GM23338 (cell line): Measurements from ENCODE around the gene CD7. TPM values are rescaled to one million over a fixed set of nuclear protein-coding genes. Genes with fewer than 3 reads are reported as not detected.

Experiments
- ATAC-seq: fragments of 200-7000 bp; cut with Tn5 transposase; 3 replicates; pipeline ENCODE4 v1.9.1; 2020
- DNase-seq: peaks from one replicate; pipeline ENCODE4 v3.0.0-alpha.2; 2015; ENCODE audit warnings: low spot score
- H2AFZ ChIP-seq: fragments of 200-600 bp; sonication (generic); 2 replicates; pipeline ENCODE4 v1.8.0; 2016; ENCODE audit warnings: antibody characterized with exemption, mild to moderate bottlenecking, moderate library complexity
- H3F3A ChIP-seq: fragments of 200-600 bp; sonication (generic); replicated peaks from 2 replicates; pipeline ENCODE4 v1.8.0; 2017; ENCODE audit warnings: antibody characterized with exemption, mixed run types, low read depth
- H3K27ac ChIP-seq: fragments of 200-600 bp; sonication (generic); 2 replicates; pipeline ENCODE4 v1.6.1; 2016; ENCODE audit warnings: low read depth
- H3K27me3 ChIP-seq: fragments of 200-600 bp; sonication (generic); 2 replicates; pipeline ENCODE4 v1.8.0; 2016; ENCODE audit warnings: mild to moderate bottlenecking, mixed run types, moderate library complexity; ENCODE audit not compliant: insufficient read depth
- H3K36me3 ChIP-seq: fragments of 200-600 bp; sonication (generic); 2 replicates; pipeline ENCODE4 v1.8.0; 2016; ENCODE audit warnings: mild to moderate bottlenecking; ENCODE audit not compliant: insufficient read depth
- H3K4me1 ChIP-seq: fragments of 200-600 bp; sonication (generic); 2 replicates; pipeline ENCODE4 v1.8.0; 2016; ENCODE audit warnings: mild to moderate bottlenecking, moderate library complexity; ENCODE audit not compliant: insufficient read depth
- H3K4me2 ChIP-seq: fragments of 200-600 bp; sonication (generic); 2 replicates; pipeline ENCODE4 v1.7.1; 2017; ENCODE audit warnings: mixed run types
- H3K4me3 ChIP-seq: fragments of 200-600 bp; sonication (generic); 2 replicates; pipeline ENCODE4 v1.6.1; 2016; ENCODE audit warnings: mixed run types
- H3K79me2 ChIP-seq: fragments of 200-600 bp; sonication (generic); replicated peaks from 2 replicates; pipeline ENCODE4 v1.8.0; 2017; ENCODE audit warnings: mild to moderate bottlenecking; ENCODE audit not compliant: insufficient read depth
- H3K9me2 ChIP-seq: fragments of 200-600 bp; sonication (generic); 2 replicates; pipeline ENCODE4 v1.8.0; 2017; ENCODE audit not compliant: insufficient read depth
- H4K20me1 ChIP-seq: fragments of 200-600 bp; sonication (generic); replicated peaks from 2 replicates; pipeline ENCODE4 v1.8.0; 2017; ENCODE audit warnings: mild to moderate bottlenecking; ENCODE audit not compliant: insufficient read depth
- H3K27ac Mint-ChIP-seq: 2 replicates; pipeline ENCODE4 v1.8.0; 2020; ENCODE audit warnings: inconsistent platforms, mild to moderate bottlenecking, moderate library complexity, mixed read lengths
- H3K27me3 Mint-ChIP-seq: 3 replicates; pipeline ENCODE4 v1.8.0; 2022; ENCODE audit warnings: low read depth, mild to moderate bottlenecking, moderate library complexity, mixed read lengths, inconsistent platforms; ENCODE audit not compliant: insufficient read depth, poor library complexity
- H3K36me3 Mint-ChIP-seq: 3 replicates; pipeline ENCODE4 v1.8.0; 2021; ENCODE audit warnings: low read depth, mild to moderate bottlenecking, inconsistent platforms, moderate library complexity, mixed read lengths
- H3K4me1 Mint-ChIP-seq: 3 replicates; pipeline ENCODE4 v1.8.0; 2020; ENCODE audit warnings: mild to moderate bottlenecking, inconsistent platforms, mixed read lengths
- H3K4me3 Mint-ChIP-seq: 3 replicates; pipeline ENCODE4 v1.8.0; 2021; ENCODE audit warnings: moderate library complexity, mild to moderate bottlenecking, inconsistent platforms, mixed read lengths
- H3K9me3 Mint-ChIP-seq: 3 replicates; pipeline ENCODE4 v1.8.0; 2020; ENCODE audit warnings: moderate library complexity, mild to moderate bottlenecking, inconsistent platforms, mixed read lengths
- CREB1 ChIP-seq: fragments of 250-450 bp; sonication (Bioruptor Pico); IDR thresholded peaks from 2 replicates; pipeline ENCODE4 v1.5.0; 2020; ENCODE audit warnings: low read depth, mild to moderate bottlenecking, moderate library complexity
- EZH2 ChIP-seq: fragments of 200-600 bp; sonication (generic); IDR thresholded peaks from one replicate; pipeline ENCODE4 v1.8.0; 2017; ENCODE audit warnings: antibody characterized with exemption, mild to moderate bottlenecking, low read depth; ENCODE audit not compliant: unreplicated experiment
- EZH2phosphoT487 ChIP-seq: fragments of 200-600 bp; sonication (generic); IDR thresholded peaks from one replicate; pipeline ENCODE4 v1.8.1; 2018; ENCODE audit warnings: antibody characterized with exemption; ENCODE audit not compliant: unreplicated experiment
- JUNB ChIP-seq: IDR thresholded peaks from one replicate; pipeline ENCODE4 v1.6.1; 2016; ENCODE audit warnings: antibody characterized with exemption; ENCODE audit not compliant: unreplicated experiment
- NANOG ChIP-seq: IDR thresholded peaks from 2 replicates; pipeline ENCODE4 v1.6.1; 2016; ENCODE audit warnings: antibody characterized with exemption, borderline replicate concordance
- STAT1 ChIP-seq: IDR thresholded peaks from one replicate; pipeline ENCODE4 v1.6.1; 2016; ENCODE audit warnings: antibody characterized with exemption; ENCODE audit not compliant: unreplicated experiment
- ZNF114 ChIP-seq: fragments of 250-450 bp; sonication (Bioruptor Pico); IDR thresholded peaks from 2 replicates; pipeline ENCODE4 v1.5.0; 2020; ENCODE audit warnings: mild to moderate bottlenecking, moderate library complexity
- ZNF331 ChIP-seq: fragments of 250-450 bp; sonication (Bioruptor Pico); IDR thresholded peaks from 2 replicates; pipeline ENCODE4 v1.5.0; 2020; ENCODE audit warnings: low read depth, mild to moderate bottlenecking, moderate library complexity
- polyA plus RNA-seq: library from polyadenylated mRNA; unstranded; fragments of >200 nt; fragmentation: Nextera tagmentation; extraction: Ambion mirVana; gene quantifications from 2 replicates; pipeline ENCODE4 v1.2.1, GENCODE V29; 2016
- total RNA-seq: library from RNA; depleted of rRNA; stranded (reverse); fragments of >200 nt; shearing (Covaris generic); gene quantifications from 2 replicates; pipeline ENCODE4 v1.2.3, GENCODE V29; 2014
- TF ChIP-seq, protein P1 (sequence below): IDR thresholded peaks from one replicate; pipeline ENCODE4 v1.6.1; 2018; ENCODE audit warnings: antibody characterized with exemption; ENCODE audit not compliant: unreplicated experiment
- TF ChIP-seq, protein P2 (sequence below), 2 experiments: fragments of 200-600 bp in 1 of 2; sonication (generic) in 1 of 2; conservative IDR thresholded peaks; 2 replicates each; pipeline versions ENCODE4 v1.5.1 to v1.6.1; 2016 to 2017; ENCODE audit warnings: antibody characterized with exemption in 2 of 2, low read depth in 2 of 2, mild to moderate bottlenecking in 2 of 2, moderate library complexity in 1 of 2
- TF ChIP-seq, protein P3 (sequence below): fragments of 250-450 bp; sonication (Bioruptor Pico); IDR thresholded peaks from 2 replicates; pipeline ENCODE4 v1.5.0; 2020; ENCODE audit warnings: mild to moderate bottlenecking, moderate library complexity

CD7 gene
- total and polyA plus RNA-seq, 2 experiments from 2014 or later = 0.42 to 0.44 TPM

DNA sequence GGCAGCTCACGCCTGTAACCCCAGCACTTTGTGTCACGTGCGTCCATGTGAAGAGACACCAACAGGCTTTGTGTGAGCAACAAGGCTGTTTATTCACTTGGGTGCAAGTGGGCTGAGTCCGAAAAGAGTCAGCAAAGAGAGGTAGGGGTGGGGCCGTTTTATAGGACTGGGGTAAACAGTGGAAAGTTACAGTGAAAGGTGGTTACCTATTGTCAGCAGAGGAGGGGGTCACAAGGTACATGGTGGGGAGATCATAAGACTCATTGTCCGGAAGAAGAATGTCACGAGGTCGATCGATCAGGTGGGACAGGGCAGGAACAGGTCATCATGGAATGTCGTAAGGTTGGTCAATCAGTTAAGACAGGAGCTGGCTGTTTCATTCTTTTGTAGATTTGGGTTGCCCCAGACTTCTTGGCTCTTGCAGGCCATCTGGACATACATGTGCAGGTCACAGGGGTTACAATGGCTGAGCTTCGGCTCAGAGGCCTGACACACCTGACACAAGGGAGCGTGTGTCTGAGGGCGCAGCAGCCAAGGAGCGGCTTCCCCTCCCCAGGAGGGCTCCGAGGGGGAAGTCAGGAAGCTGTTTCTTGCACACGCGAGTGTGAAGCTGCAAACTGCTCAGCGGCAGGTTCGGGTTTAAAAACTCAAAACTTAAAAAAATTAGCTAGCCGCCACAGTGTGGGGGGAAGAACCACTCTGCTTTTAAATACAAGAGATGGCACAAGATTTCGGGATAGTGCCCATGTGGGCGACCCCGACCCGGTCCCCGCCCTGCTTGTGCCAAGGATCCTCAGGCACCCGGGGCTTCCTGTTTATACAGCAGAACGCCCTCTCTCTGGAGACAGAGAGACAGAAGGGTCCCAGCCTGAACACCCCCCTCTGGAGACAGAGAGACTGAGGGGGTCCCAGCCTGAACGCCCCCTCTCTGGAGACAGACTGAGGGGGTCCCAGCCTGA lies 29.2 kb upstream of the CD7 start:
- no peak overlapping the region for H3K4me3 Mint-ChIP-seq
- H3K4me1 Mint-ChIP-seq = peaks cover 4% of the 10 kb centered on the region; the same call in 1 of the 3 replicates
- H3K27ac Mint-ChIP-seq = no peak overlapping the region

More for the DNA sequence above, 29.2 kb upstream of the CD7 start:
- no peak for ATAC-seq
- peaks cover 3% of the 10 kb centered on the region; the same call in 1 of the 3 replicates for H3K9me3 Mint-ChIP-seq
- Histone ChIP-seq H3K9me2 (no peaks in the 10 kb centered on the region), H3K4me1 (no peaks in the 10 kb centered on the region), H3K4me2 (no peak overlapping the region), H3K27ac (no peak overlapping the region), H3K27me3 (no peaks in the 10 kb centered on the region), H4K20me1 (no peaks in the 10 kb centered on the region), H3K79me2 (no peaks in the 10 kb centered on the region), H3K36me3 (no peaks in the 10 kb centered on the region), H3K4me3 (no peak overlapping the region), H2AFZ (no peak overlapping the region), H3F3A (no peaks in the 10 kb centered on the region)
- peaks cover 7% of the 10 kb centered on the region for H3K27me3 Mint-ChIP-seq
- no peaks in the 10 kb centered on the region for H3K36me3 Mint-ChIP-seq
- TF ChIP-seq, protein P1, sequence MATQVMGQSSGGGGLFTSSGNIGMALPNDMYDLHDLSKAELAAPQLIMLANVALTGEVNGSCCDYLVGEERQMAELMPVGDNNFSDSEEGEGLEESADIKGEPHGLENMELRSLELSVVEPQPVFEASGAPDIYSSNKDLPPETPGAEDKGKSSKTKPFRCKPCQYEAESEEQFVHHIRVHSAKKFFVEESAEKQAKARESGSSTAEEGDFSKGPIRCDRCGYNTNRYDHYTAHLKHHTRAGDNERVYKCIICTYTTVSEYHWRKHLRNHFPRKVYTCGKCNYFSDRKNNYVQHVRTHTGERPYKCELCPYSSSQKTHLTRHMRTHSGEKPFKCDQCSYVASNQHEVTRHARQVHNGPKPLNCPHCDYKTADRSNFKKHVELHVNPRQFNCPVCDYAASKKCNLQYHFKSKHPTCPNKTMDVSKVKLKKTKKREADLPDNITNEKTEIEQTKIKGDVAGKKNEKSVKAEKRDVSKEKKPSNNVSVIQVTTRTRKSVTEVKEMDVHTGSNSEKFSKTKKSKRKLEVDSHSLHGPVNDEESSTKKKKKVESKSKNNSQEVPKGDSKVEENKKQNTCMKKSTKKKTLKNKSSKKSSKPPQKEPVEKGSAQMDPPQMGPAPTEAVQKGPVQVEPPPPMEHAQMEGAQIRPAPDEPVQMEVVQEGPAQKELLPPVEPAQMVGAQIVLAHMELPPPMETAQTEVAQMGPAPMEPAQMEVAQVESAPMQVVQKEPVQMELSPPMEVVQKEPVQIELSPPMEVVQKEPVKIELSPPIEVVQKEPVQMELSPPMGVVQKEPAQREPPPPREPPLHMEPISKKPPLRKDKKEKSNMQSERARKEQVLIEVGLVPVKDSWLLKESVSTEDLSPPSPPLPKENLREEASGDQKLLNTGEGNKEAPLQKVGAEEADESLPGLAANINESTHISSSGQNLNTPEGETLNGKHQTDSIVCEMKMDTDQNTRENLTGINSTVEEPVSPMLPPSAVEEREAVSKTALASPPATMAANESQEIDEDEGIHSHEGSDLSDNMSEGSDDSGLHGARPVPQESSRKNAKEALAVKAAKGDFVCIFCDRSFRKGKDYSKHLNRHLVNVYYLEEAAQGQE = no peak
- TF ChIP-seq EZH2phosphoT487 (no peak), NANOG (no peak), JUNB (no peak), ZNF114 (CRISPR knock-in tag) (no peak), ZNF331 (CRISPR knock-in tag) (no peak), CREB1 (CRISPR knock-in tag) (no peak), EZH2 (no peak), STAT1 (no peak)
- TF ChIP-seq, protein P2, sequence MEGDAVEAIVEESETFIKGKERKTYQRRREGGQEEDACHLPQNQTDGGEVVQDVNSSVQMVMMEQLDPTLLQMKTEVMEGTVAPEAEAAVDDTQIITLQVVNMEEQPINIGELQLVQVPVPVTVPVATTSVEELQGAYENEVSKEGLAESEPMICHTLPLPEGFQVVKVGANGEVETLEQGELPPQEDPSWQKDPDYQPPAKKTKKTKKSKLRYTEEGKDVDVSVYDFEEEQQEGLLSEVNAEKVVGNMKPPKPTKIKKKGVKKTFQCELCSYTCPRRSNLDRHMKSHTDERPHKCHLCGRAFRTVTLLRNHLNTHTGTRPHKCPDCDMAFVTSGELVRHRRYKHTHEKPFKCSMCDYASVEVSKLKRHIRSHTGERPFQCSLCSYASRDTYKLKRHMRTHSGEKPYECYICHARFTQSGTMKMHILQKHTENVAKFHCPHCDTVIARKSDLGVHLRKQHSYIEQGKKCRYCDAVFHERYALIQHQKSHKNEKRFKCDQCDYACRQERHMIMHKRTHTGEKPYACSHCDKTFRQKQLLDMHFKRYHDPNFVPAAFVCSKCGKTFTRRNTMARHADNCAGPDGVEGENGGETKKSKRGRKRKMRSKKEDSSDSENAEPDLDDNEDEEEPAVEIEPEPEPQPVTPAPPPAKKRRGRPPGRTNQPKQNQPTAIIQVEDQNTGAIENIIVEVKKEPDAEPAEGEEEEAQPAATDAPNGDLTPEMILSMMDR (conservative IDR thresholded peaks at IDR 0.05; ENCODE audit: low read depth in 2 of 2) = no peak
- TF ChIP-seq, protein P3, sequence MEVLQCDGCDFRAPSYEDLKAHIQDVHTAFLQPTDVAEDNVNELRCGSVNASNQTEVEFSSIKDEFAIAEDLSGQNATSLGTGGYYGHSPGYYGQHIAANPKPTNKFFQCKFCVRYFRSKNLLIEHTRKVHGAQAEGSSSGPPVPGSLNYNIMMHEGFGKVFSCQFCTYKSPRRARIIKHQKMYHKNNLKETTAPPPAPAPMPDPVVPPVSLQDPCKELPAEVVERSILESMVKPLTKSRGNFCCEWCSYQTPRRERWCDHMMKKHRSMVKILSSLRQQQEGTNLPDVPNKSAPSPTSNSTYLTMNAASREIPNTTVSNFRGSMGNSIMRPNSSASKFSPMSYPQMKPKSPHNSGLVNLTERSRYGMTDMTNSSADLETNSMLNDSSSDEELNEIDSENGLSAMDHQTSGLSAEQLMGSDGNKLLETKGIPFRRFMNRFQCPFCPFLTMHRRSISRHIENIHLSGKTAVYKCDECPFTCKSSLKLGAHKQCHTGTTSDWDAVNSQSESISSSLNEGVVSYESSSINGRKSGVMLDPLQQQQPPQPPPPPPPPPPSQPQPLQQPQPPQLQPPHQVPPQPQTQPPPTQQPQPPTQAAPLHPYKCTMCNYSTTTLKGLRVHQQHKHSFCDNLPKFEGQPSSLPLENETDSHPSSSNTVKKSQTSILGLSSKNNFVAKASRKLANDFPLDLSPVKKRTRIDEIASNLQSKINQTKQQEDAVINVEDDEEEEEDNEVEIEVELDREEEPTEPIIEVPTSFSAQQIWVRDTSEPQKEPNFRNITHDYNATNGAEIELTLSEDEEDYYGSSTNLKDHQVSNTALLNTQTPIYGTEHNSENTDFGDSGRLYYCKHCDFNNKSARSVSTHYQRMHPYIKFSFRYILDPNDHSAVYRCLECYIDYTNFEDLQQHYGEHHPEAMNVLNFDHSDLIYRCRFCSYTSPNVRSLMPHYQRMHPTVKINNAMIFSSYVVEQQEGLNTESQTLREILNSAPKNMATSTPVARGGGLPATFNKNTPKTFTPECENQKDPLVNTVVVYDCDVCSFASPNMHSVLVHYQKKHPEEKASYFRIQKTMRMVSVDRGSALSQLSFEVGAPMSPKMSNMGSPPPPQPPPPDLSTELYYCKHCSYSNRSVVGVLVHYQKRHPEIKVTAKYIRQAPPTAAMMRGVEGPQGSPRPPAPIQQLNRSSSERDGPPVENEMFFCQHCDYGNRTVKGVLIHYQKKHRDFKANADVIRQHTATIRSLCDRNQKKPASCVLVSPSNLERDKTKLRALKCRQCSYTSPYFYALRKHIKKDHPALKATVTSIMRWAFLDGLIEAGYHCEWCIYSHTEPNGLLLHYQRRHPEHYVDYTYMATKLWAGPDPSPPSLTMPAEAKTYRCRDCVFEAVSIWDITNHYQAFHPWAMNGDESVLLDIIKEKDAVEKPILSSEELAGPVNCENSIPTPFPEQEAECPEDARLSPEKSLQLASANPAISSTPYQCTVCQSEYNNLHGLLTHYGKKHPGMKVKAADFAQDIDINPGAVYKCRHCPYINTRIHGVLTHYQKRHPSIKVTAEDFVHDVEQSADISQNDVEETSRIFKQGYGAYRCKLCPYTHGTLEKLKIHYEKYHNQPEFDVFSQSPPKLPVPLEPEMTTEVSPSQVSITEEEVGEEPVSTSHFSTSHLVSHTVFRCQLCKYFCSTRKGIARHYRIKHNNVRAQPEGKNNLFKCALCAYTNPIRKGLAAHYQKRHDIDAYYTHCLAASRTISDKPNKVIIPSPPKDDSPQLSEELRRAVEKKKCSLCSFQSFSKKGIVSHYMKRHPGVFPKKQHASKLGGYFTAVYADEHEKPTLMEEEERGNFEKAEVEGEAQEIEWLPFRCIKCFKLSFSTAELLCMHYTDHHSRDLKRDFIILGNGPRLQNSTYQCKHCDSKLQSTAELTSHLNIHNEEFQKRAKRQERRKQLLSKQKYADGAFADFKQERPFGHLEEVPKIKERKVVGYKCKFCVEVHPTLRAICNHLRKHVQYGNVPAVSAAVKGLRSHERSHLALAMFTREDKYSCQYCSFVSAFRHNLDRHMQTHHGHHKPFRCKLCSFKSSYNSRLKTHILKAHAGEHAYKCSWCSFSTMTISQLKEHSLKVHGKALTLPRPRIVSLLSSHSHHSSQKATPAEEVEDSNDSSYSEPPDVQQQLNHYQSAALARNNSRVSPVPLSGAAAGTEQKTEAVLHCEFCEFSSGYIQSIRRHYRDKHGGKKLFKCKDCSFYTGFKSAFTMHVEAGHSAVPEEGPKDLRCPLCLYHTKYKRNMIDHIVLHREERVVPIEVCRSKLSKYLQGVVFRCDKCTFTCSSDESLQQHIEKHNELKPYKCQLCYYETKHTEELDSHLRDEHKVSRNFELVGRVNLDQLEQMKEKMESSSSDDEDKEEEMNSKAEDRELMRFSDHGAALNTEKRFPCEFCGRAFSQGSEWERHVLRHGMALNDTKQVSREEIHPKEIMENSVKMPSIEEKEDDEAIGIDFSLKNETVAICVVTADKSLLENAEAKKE (CRISPR knock-in tag) = no peak
- no peak for DNase-seq
